NB4 (cell line): Measurements from ENCODE around the gene VILL.

ENCODE experiments used
- DNase-seq: peaks from one replicate; pipeline ENCODE4 v3.0.0; 2010; ENCODE audit warnings: low read depth
- H3K4me3 ChIP-seq: one replicate; pipeline ENCODE4 v1.5.1; 2011; ENCODE audit warnings: mild to moderate bottlenecking, low read depth, low read length, moderate library complexity
- CTCF ChIP-seq: IDR thresholded peaks from one replicate; pipeline ENCODE4 v1.5.1; 2012; ENCODE audit warnings: low read depth, low read length
- MAX ChIP-seq: IDR thresholded peaks from 2 replicates; pipeline ENCODE4 v1.6.1; 2011; ENCODE audit warnings: low read depth, low read length
- MYC ChIP-seq: IDR thresholded peaks from 2 replicates; pipeline ENCODE4 v1.6.1; 2011; ENCODE audit warnings: low read depth, low read length
- POLR2A ChIP-seq: IDR thresholded peaks from 2 replicates; pipeline ENCODE4 v1.6.1; 2011; ENCODE audit warnings: mild to moderate bottlenecking; ENCODE audit not compliant: insufficient read length; ENCODE audit errors: extremely low read depth

Gene VILL

GRCh38 chr3:38039101-38039898, 48.7 kb downstream of the VILL start, which contains the start of gene DLEC1:
TSS of gene DLEC1 (plus strand) at chr3:38039208. CDS start at chr3:38039226, 18 bp downstream.
- peak; percentile 73 for DNase-seq
- peak within 1 kb of the TSS; percentile 21 for H3K4me3 ChIP-seq
- TF ChIP-seq MYC (no peak), MAX (no peak), POLR2A (no peak), CTCF (no peak)

DNA sequence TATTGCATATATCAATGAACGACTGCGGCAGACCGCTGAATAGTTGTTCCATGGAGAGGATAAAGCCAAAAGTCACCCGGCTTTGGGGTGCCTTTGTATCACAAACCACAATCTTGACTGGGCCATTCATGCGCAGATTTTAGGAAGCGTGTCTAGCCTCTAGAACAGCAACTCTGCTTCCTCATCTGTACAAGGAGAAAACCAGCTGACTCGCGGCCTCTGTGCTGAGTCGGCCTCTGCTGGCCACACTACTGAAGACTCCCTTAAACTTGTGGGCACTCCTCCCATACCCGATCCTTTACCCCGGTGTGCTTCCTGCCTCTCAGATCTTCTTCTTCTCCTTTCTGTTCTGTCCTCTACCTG, 49.3 kb downstream of the VILL start:
- H3K4me3 ChIP-seq: no peak overlapping the region
- TF ChIP-seq MAX (no peak), MYC (no peak), POLR2A (no peak), CTCF (peak; percentile 32)
- DNase-seq: peak; percentile 83

- no peak for DNase-seq
- H3K4me3 ChIP-seq: no peak overlapping the region
- no peak for TF ChIP-seq CTCF
- TF ChIP-seq MYC: no peak
- no peak for TF ChIP-seq MAX
- no peak for TF ChIP-seq POLR2A
These were observed 49.8 kb downstream of the VILL start for GRCh38 chr3:38040401-38040800.

DNA sequence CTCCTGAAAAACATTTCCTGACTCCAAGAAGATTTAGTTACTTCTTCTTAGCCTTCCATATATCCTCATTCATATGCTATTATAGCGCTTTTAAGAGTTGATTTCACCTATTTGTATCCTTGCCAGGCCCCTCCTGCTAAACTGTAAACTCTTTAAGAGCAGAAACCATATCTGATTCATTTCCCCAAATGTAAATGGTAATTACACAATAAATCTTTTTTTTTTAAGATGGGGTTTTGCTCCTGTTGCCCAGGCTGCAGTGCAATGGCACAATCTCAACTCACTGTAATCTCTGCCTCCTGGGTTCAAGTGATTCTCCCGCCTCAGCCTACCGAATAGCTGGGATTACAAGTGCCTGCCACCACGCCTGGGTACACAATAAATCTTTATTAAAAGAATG, 52.9 kb downstream of the VILL start:
- H3K4me3 ChIP-seq: no peak overlapping the region
- DNase-seq: no peak
- TF ChIP-seq MYC (no peak), MAX (no peak), POLR2A (no peak), CTCF (no peak)

DNA sequence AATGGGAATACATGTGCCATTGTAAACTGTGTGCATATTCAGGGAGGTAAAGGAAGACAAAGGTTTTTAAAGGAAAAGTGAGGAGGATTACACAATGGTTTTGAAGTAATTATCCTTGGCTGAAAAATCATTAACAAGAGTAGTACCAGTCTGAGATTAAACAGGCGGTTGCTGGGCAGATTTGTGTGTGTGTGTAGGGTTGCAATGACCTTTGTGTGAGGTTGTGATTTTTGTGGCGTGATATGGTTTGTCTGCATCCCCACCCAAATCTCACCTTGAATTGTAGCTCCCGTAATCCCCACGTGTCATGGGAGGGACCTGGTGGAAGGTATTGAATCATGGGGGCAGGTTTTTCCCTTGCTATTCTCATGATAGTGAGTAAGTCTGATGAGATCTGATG, 55.4 kb downstream of the VILL start:
- H3K4me3 ChIP-seq: no peak overlapping the region
- no peak for TF ChIP-seq MAX
- TF ChIP-seq MYC: no peak
- TF ChIP-seq CTCF: no peak
- TF ChIP-seq POLR2A: no peak
- DNase-seq: no peak
